Left ventricle myocardium inferior (tissue), 1 donor: Measurements from ENCODE around the gene SCG5. TPM values are rescaled to one million over a fixed set of nuclear protein-coding genes. Genes with fewer than 3 reads are reported as not detected.

Experiments used
- DNase-seq: peaks from one replicate; pipeline ENCODE4 v3.0.0-alpha.2; 2020
- H3K27ac ChIP-seq: fragments of 200-600 bp; replicated peaks from 2 replicates; pipeline ENCODE4 v1.8.0; 2021
- H3K27me3 ChIP-seq: fragments of 200-600 bp; 2 replicates; pipeline ENCODE4 v1.8.0; 2021; ENCODE audit warnings: low read depth
- H3K36me3 ChIP-seq: fragments of 200-600 bp; 2 replicates; pipeline ENCODE4 v1.8.0; 2021
- H3K4me1 ChIP-seq: fragments of 200-600 bp; 2 replicates; pipeline ENCODE4 v1.8.0; 2021
- H3K4me3 ChIP-seq: fragments of 200-600 bp; 2 replicates; pipeline ENCODE4 v1.8.0; 2021; ENCODE audit warnings: mild to moderate bottlenecking, moderate library complexity
- H3K9me3 ChIP-seq: fragments of 200-600 bp; replicated peaks from 2 replicates; pipeline ENCODE4 v1.8.0; 2021
- intact Hi-C: fragments of 100-400 bp; cut with micrococcal nuclease; formaldehyde crosslinking; loops from one replicate; pipeline ENCODE4 v1.11.0; 2022
- total RNA-seq: library from RNA; stranded (reverse); fragmentation: NEBNext Ultra II Directional; extraction: Animal tissue kit (Norgen Biotek cat#: 25700); gene quantifications from one replicate; pipeline ENCODE4 v1.2.1, GENCODE V29; 2021
- TF ChIP-seq, protein P1 (sequence below): fragments of 200-600 bp; IDR thresholded peaks from 2 replicates; pipeline ENCODE4 v1.8.0; 2021; ENCODE audit warnings: antibody characterized with exemption, mild to moderate bottlenecking, borderline replicate concordance
- donor health status: DM: no; HTN: yes; CAD: no; lungs with severe emphysema.

The SCG5 gene
- total RNA-seq, 1 donor from 2014 or later: not detected

DNA sequence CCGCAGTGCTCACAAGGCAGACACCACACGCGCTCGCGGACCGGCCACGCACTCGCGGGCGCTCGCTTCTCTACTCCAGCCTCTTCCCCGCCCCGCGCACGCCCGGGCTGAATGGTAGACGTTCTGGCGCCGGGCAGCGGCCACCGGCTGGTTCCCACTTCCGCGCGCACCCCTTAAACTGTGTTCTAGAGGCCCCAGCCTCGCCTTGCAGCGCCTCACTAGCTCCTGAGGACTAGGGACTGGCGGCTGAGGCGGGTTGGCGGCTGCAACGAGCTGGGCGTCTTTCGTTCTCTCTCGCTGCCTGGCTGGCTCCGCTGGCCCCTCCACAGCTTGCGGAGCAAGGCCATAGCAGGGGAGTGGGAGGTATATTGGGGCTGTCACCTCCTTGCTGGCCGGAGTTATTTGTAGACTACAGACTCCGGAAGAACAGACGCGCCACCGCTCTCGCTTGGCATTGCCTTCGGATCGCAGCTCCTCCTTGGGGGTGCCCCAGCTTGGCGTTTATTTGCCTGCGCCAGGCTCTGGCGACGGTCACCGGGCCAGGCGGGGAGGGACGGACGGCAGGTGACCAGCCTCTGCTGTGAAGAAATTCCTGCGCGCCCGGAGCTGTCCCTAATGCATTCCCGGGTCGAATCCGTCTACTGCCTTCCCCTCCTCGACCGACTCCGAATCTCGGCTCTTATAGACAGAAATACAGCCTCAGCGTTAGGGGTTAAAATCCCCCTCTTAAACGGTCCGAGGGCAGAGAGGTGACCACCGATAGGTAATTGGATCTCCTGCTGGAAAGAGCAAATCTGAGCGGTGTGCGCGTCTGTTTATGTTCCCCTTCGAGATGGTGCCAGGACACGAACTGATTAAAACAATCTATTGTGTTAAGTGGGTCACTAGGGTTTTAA is 77.6 kb downstream of the SCG5 start:
- TF ChIP-seq, protein P1, sequence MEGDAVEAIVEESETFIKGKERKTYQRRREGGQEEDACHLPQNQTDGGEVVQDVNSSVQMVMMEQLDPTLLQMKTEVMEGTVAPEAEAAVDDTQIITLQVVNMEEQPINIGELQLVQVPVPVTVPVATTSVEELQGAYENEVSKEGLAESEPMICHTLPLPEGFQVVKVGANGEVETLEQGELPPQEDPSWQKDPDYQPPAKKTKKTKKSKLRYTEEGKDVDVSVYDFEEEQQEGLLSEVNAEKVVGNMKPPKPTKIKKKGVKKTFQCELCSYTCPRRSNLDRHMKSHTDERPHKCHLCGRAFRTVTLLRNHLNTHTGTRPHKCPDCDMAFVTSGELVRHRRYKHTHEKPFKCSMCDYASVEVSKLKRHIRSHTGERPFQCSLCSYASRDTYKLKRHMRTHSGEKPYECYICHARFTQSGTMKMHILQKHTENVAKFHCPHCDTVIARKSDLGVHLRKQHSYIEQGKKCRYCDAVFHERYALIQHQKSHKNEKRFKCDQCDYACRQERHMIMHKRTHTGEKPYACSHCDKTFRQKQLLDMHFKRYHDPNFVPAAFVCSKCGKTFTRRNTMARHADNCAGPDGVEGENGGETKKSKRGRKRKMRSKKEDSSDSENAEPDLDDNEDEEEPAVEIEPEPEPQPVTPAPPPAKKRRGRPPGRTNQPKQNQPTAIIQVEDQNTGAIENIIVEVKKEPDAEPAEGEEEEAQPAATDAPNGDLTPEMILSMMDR: no peak
- H3K4me1 ChIP-seq: peaks cover 24% of the 10 kb centered on the region
- intact Hi-C loops: no loop called here
- peaks cover 93% of the 10 kb centered on the region for H3K27me3 ChIP-seq
- peak overlapping the region; percentile 51 for H3K4me3 ChIP-seq
- no peak overlapping the region for H3K27ac ChIP-seq
- H3K36me3 ChIP-seq: no peaks in the 10 kb centered on the region
- no peaks in the 10 kb centered on the region for H3K9me3 ChIP-seq
- DNase-seq: no peak

DNA sequence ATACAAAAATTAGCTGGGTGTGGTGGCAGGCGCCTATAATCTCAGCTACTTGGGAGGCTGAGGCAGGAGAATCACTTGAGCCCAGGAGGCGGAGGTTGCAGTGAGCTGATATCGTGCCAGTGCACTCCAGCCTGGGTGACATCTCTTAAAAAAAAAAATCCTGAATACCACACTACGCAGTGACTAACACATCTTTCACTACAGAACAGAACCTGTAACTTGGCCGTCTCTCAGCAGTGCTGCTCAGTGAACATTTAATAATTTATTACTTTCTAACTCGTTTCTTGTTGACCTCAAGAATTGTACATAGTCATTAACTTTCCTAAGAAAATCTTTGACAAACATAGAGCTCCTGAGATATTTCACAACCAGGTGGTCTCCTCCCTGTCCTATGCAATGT is 80.1 kb downstream of the SCG5 start:
- TF ChIP-seq, protein P1: no peak
- H3K4me1 ChIP-seq: peaks cover 24% of the 10 kb centered on the region
- no peaks in the 10 kb centered on the region for H3K9me3 ChIP-seq
- H3K27me3 ChIP-seq: peaks cover 72% of the 10 kb centered on the region
- intact Hi-C loops: no loop called here
- no peak overlapping the region for H3K4me3 ChIP-seq
- H3K27ac ChIP-seq: no peak overlapping the region
- H3K36me3 ChIP-seq: no peaks in the 10 kb centered on the region
- no peak for DNase-seq

DNA sequence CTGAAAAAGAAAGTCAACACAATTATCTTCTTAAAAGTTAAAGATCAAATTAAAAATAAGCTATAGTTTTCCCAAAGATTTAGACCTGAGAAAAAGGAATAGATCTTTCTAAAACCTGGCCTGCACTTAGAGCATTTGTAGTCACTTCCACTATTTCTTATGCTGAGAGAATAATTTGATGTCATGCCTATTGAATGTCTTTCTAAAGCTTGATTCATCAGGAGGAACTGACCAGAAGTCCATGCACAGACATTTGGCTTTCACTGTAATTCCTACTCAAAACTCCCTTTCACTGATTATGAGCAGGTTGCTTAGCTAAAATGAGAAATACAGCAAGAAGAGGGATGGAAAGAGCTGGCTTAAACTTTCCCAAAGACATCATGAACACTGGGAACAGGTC is 80.6 kb downstream of the SCG5 start:
- DNase-seq: no peak
- peaks cover 23% of the 10 kb centered on the region for H3K4me1 ChIP-seq
- TF ChIP-seq, protein P1: no peak
- H3K36me3 ChIP-seq: no peaks in the 10 kb centered on the region
- H3K9me3 ChIP-seq: no peaks in the 10 kb centered on the region
- H3K4me3 ChIP-seq: no peak overlapping the region
- H3K27me3 ChIP-seq: peaks cover 67% of the 10 kb centered on the region
- no peak overlapping the region for H3K27ac ChIP-seq
- intact Hi-C loops: no loop called here

DNA sequence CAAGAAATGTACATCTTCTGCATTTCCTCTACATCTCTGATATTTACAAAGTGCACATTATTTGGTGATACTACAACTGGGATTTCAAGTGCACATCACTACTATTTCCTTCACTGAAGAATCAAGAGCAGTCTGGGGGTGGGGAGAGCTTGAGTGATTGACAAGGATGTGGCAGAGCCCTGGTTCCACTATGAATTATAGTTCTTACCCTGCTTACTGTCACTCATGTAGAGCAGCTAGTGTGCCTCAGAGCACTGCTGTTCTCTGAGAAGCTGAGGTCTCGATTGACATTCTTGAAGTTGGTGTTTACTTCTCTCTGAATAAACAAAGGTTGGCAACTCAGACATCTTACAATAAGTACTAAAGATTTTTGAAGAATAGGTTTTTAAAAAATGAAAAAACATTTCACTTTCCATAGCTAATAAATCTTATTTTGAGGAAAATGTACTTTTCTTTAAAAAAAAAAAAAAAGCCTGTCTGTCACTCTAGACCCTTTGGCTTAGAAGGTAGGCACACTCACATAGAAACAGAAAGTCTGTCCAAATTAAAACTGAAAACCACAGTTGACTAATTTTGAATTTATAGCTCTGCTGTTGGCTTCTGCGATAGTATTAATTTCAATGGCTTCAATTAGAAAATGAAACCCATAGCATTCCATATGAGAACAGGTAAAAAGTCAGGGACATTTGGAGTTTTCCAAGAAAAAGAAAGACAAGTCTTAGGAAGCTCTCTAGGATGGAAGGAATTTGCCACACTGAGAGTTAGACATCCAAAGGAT is 81.8 kb downstream of the SCG5 start:
- H3K27me3 ChIP-seq: peaks cover 55% of the 10 kb centered on the region
- no peak overlapping the region for H3K27ac ChIP-seq
- TF ChIP-seq, protein P1: no peak
- DNase-seq: no peak
- no peaks in the 10 kb centered on the region for H3K36me3 ChIP-seq
- H3K4me1 ChIP-seq: peaks cover 11% of the 10 kb centered on the region
- H3K4me3 ChIP-seq: no peak overlapping the region
- H3K9me3 ChIP-seq: peaks cover 10% of the 10 kb centered on the region
- intact Hi-C loops: no loop called here

DNA sequence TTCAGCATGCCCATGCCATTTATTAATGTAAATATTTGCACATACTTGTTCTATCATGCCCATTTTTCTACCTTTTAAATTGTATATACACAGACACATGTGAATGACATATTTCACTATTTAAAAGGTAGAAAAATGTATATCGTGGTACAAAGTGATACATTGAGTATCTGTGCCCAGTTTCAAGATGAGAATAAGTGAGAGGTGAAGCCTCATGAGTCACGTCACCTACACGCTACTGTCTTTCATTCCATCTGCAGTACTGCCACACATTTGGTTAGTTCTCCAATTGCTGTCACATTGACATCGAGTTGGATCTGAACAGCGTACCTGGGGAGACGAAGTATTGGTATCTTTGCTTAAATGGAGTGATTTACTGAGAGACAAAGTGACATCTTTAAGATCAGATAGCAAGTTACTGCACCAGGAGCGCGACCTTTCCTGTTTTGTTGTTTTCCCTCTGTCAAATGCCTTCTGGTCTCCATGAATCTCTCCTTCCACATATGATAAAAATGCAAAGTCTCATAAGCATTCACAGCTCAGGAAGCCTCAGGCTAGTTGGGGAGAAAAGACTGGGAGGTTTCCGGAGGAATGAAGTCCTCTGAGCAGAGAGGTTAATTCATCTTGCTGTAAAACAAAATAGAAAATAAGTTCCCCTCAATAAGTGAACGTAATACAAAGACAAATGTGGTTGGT is 88.3 kb downstream of the SCG5 start:
- Histone ChIP-seq H3K4me3 (no peak overlapping the region), H3K27me3 (peaks cover 37% of the 10 kb centered on the region), H3K4me1 (no peaks in the 10 kb centered on the region), H3K36me3 (no peaks in the 10 kb centered on the region), H3K27ac (no peak overlapping the region), H3K9me3 (peaks cover 15% of the 10 kb centered on the region)
- TF ChIP-seq, protein P1: no peak
- intact Hi-C loops: no loop called here
- no peak for DNase-seq
